Measurements from ENCODE around the gene CRHR2.

GRCh38 chr7:30700941-30701340 is 18.7 kb upstream of the CRHR2 start:
- TF ChIP-seq POLR2AphosphoS5 (IDR thresholded peaks at IDR 0.05; ENCODE audit: low read depth, low read length) (no peak), TAF1 (IDR thresholded peaks at IDR 0.05; ENCODE audit: borderline replicate concordance, low read depth, low read length) (no peak), POLR2A (IDR thresholded peaks at IDR 0.05; ENCODE audit: low read depth, low read length) (no peak)
